T-helper 22 cell (primary cell): ENCODE measurements around the gene SHC4.
"Not testable (repeated sequence)": the region's sequence is repeated elsewhere in the genome, so short reads cannot be mapped to it uniquely, and the experiment has no call there.

ENCODE experiments used
- DNase-seq: peaks from one replicate; pipeline ENCODE4 v3.0.0-alpha.2; 2020; ENCODE audit warnings: low read depth

SHC4 gene

DNA sequence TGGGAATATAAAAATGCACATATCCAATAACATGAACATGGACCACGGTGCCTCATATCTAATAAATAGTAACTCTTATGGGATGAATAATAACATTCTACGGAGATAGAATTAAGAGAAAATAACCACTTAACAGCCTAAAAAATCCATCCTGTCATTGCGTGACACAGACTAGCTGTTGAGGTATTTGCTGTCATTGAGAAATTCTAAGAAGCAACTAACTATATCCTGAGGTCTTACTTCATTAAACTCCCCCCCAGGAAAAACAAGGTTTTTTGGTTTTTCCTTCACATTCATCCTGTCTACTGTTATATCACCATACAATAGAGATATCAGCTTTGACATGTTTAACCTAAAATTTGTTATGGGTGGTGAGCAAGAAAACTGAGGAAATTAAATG, 167.2 kb downstream of the SHC4 start:
- DNase-seq, result no peak

DNA sequence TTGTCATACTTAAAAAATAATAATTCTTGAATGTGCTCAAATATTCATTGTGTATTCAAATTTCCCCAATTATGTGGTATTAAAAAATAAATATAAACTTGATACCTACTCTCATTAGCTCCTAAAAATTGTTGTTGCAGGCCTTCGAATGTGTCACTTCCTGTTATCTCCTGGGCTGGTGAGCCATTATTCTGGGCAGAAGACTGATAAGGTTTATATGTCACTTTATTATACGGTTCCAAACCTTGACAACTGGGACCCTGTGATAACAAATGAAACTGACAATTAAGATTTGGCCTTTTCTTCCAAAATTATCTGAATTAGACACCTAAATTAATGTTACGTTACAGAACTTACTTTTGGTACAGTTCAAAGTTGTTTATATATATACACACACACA, 167.8 kb downstream of the SHC4 start:
- DNase-seq, result no peak

DNA sequence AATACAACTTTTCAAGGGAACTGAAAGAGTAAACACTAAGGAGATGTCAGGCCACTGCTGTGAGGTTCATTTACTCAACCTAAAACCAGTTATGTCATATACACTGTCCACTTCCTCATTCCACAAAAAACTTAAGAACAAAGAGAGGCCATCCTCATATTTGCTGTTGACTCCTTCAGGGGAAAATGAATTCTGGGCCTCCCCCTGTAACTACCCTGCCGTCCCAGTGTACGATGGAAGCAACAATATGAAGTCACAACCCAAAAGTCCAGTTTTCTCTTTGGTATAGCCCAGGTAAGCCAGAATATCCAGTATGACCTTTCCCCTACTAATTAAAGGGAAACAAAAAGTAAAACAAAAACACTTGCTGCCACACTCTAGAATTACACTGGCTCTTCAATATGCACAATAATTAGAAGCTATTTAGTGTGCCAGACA, 169.0 kb downstream of the SHC4 start:
- DNase-seq, result no peak

DNA sequence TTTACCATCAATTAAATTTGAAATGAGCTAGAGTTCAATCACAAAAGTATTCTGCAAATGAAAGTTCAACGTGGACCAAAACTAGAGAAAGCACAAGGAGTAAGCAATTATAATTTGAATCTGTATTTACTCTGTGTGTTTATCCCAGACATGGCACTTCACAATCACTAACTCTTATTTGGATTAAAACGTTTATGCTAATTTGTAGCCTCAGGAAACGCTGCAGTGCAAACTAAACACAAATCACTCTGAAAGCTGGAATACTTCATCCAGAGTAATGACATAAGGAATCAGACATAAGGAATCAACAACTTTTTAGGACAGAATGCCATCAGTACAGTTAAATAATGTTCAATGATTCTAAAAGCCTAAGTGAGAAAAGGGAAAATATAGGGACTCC, 171.3 kb downstream of the SHC4 start:
- DNase-seq, result no peak

DNA sequence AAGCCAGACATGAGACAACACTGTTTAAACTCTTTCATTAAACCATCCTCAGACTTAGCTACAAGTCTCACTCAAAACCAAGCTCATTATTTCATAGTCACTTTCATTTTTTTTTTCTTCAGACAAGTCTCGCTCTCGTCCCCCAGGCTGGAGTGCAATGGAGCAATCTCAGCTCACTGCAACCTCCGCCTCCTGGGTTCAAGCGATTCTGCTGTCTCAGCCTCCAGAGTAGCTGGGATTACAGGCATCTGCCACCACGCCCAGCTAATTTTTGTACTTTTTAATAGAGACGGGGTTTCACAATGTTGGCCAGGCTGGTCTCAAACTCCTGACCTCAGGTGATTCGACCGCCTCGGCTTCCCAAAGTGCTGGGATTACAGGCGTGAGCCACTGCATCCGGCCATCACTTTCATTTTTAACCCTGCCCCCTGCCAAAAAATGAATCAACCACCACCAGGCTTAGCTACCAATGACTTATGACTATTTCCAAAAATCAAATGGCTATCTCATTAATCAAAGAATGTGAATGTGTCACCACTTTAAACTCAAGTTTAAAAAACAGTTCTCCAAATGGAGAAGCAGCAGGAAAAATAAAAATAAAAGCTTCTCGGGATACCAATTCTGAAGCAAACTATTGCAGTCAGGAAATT, 173.1 kb downstream of the SHC4 start:
- not testable (repeated sequence) for DNase-seq

DNA sequence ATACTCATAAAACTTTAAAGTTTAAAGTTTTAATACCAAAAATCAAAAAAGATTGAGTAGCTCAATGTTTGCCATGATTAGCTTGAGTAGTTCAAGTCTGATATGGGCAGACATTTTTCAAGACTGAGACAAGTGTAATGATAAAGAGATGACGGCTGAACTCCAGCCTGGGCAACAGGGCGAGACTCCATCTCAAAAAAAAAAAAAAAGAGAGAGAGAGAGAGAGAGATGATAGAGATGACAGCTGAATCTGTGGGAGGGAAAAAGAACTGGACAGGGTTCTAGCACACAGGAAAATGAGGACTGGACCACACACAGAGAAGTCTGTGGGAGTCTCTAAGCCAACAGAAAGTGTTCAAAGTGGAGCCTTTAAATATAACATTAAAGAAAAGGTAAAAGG, 178.0 kb downstream of the SHC4 start:
- no peak for DNase-seq

DNA sequence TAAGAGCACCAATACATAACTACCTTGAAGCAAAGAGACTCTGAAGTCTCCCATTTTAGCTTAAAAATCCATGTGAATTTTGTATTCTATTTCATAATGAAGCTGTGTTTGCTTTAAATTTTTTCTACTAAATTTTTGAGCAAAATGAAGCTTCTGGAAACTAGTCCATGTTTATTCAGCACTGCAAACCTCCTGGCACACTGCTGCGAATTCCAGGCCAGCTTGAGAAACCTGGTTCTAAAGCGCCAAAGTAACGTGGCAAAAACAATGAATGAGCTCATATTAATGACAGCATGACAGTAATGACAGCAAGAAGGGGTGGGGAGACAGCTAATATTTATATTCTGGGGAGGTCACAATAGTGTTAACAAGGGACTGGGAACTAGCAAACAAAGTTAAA, 178.5 kb downstream of the SHC4 start:
- DNase-seq, result no peak

DNA sequence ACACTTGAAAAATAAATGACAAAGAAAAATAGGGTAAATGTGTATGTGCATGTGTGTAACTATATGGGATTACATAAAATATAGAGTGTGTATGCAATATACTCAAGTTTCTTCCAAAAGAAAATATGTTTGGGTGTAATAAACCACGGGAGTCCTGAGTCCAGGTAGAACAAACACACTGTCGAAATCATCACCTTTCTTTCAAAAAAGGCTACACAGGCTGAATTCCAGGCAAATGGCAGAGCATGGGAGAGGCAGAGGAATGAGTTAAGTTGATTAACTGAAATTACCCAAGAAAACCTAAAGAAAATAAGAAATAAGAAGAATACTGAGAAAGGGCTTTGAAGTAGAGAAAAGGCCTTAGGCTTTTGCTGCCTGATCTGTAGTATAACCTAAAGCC, 179.0 kb downstream of the SHC4 start:
- no peak for DNase-seq

DNA sequence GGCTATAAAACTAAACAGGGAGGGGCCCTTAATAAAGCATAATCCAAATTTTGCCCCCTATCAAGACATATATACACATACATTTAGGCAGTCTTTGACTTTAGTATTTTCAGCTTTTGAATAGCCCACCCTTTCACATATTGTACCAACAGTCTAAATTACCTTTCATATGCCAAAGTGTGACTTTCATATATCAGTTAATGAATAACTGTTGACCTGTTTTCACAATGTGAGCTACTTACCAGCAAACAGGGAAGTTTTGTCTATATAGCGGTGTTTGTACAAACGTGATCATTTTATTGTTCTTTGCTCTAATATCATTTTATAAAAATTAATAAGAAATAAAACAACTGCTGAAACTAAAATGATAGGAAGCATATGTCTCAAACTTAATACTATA, 180.8 kb downstream of the SHC4 start:
- no peak for DNase-seq

DNA sequence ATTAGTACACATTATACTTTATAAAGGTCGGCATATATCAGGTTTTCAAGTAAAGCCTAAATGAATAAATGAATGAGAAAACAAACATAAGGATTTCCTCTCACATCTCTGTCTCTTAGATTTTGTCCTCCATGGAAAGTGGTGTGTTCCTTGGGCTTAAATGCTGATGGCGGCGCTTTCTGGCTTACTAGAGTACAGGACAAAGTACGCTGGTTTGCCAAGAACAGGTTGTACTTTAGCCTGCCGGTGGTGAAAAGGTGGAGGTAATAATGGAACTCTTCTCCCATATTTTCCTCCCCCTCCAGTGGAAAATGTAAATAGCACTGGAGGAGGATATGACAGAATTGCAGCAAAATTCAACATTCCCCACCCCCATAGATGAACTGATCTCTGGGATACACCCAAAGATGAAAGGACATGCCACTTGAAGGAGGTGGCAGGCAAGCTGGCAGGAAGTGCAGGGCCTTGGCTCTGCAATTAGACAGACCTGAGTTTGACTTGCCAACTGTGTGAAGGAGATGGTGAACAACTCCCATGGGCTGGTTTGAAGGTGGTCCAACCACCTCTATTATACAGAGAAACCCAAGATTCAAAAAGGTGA, 182.1 kb downstream of the SHC4 start:
- DNase-seq, result no peak

DNA sequence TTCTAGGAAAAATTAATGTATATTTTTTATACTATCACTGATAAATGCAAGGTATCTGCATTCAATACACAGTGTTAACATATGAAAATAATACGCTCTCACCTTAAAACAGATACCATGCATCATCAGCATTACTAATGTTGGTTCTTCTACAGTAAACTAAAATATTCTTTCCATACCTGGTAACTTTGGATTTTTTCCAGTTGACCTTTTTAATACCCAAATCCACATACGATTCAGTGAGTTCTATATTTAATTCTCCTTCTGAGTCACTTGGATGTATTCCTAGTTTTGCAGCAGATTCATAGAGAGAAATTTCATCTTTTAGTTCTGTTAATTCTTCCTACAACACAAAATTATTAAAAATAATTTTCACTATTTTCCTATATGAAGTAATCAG, 182.7 kb downstream of the SHC4 start:
- no peak for DNase-seq

DNA sequence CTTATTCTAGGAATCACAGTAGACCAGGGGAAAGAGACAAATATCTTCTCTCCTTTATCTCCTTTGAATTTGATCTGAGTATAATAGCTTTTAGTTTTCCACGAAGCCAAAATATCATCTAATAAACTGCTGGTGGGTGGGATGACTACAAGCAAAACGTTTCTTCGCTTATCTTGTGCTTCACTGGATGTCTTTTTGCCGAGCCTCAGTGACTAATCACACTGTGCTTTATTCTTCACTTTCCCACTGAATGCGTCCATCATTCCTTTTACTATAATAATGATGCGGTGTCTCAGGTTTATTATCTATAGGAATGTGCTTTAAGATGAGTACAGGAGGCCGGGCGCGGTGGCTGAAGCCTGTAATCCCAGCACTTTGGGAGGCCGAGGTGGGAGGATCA, 185.4 kb downstream of the SHC4 start:
- DNase-seq, result no peak

DNA sequence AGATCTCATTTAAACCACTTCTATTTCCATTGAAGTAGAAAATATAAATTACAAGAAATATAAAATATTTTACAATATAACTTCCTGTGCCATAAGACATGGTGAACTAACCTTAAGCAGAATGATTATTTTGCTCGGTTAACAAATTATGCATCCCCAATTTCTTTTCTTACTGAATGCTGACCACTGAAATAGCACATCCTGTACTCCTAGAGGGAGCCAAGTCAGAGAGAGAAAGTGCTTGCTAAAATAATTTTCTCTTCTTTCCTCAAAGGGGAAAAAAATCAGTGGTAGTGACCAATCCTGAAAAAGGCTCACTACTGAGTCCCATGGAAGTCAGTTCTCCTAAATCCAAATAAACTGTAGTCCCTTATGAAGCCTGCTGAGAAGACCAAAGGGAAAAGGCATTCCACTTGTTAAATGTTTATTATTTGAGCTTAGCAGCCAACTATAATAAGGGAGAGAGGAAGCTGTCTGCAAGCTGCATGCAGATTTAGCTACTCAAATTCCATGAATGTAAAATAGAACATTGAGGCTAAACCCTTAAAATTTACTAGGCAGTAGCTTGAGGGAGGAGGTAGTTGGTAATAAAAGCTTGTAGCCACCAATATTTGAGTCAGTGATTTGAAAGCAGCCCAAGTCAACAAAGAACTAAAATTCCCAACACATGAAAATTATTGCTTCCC, 185.9 kb downstream of the SHC4 start:
- DNase-seq, result no peak

DNA sequence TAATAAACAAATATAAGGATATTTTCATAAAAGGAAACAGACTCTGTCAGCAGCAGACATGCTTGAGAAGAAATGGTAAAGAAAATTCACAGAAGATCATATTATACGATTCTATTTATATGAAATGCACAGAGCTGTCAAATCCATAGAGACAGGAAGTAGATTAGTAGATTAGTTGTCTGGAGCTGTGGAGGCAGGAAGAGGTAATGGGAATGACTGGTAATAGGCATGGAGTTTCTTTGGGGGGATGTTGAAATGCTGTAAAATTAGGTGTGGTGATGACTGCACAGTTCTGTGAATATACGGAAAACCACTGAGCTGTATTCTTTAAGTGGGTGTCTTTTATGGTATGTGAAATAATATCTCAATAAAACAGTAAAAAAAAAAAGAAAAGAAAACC, 188.2 kb downstream of the SHC4 start:
- DNase-seq, result no peak

DNA sequence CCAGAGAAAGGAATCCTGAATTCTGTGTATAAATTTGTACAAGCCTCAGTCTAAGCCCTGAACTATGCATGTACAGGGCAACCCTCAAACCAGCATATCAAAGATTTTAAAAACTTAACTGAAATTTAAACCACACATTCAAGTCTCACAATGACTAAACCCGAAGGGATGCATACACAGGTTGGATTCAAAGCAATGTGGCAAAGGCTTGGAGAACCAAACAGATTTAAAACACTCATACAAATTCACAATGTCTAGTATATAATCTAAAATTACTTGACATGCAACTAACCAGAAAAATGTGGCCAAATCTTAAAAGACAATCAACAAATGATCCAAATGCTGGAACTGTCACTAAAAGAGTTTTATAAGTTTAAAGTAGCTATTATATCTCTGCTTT, 189.2 kb downstream of the SHC4 start:
- DNase-seq, result no peak
